Measurements from ENCODE around the gene KDM8.

Gene KDM8

GRCh38 chr16:27224271-27224737, 21.0 kb downstream of the KDM8 start:
- FAIRE-seq (no peak), DNase-seq (ENCODE audit: insufficient read length, low spot score) (no peak)

DNA sequence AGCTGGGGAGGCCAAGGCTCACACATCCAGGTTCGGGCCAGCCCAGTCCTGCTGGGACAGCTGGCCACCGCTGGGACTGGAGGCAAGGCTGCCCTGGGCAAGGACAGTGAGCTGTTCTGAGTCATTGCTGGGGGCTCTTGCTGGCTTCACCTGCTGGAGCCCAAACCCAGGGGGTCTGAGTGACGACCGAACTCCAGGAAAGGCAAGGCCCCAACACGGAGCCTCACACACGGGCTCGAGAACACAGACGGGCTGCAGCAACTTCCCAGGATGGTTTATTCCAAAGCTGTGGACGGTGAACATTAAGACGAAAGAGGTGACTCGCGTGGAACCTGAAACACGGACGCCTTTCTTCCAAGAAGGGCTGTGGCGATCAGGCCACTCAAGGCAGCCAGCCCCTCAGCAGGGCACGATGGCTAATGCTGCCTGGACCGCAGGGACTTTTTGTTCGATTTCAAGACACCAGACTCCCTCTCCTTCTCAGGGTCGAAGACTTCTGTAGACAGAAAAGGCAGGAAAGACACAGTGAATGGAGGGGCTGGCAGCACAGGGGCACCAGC, 21.5 kb downstream of the KDM8 start:
- no peak for TF ChIP-seq POLR2A (IDR thresholded peaks at IDR 0.05; ENCODE audit: low read depth, low read length)
- no peak for FAIRE-seq
- DNase-seq (ENCODE audit: insufficient read length, low spot score): no peak

More at GRCh38 chr16:27224271-27224737, 21.0 kb downstream of the KDM8 start:
- TF ChIP-seq POLR2A (IDR thresholded peaks at IDR 0.05; ENCODE audit: low read depth, low read length): no peak

GRCh38 chr16:27225536-27226360, 22.4 kb downstream of the KDM8 start:
- no peak for FAIRE-seq
- no peak for TF ChIP-seq POLR2A (IDR thresholded peaks at IDR 0.05; ENCODE audit: low read depth, low read length)
- no peak for DNase-seq (ENCODE audit: insufficient read length, low spot score)

GRCh38 chr16:27226476-27226875, 23.1 kb downstream of the KDM8 start:
- FAIRE-seq (no peak), DNase-seq (ENCODE audit: insufficient read length, low spot score) (no peak)
- no peak for TF ChIP-seq POLR2A (IDR thresholded peaks at IDR 0.05; ENCODE audit: low read depth, low read length)

DNA sequence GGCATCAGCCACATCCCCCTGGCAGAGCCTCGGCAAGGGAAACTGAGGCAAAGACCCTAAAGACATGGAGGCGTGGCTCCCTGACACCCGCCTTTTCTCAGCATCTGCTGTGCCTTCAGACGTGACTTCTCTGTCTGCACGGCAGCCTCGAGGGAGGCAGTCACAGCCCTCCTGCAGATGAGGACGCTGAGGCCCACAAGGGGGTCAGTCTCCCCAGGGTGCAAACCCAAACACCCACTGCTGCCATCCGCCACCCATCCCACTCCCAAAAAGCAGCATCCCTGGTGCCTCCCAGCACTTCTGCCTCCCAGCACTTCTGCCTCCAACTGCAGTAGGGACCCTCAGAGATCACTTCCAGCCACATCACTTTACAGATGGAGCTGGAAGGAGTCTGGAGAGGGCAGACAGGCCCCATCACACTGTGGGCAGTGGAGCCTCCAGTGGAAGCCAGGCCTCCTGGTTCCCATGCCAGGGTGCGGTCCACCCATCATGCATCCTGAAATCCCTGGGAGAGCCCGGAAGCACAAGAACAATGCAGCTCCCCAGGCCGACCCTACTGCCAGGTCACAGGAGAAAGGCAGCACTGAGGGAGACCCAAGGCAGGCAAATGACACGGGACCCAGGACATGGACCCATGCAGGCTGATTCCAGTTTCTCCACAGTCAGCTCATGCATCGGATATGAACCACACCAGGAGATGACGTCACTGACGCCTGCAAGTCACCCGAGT, 23.8 kb downstream of the KDM8 start:
- DNase-seq (ENCODE audit: insufficient read length, low spot score) (no peak), FAIRE-seq (no peak)
- TF ChIP-seq POLR2A (IDR thresholded peaks at IDR 0.05; ENCODE audit: low read depth, low read length): no peak

- DNase-seq (ENCODE audit: insufficient read length, low spot score): no peak
- TF ChIP-seq POLR2A (IDR thresholded peaks at IDR 0.05; ENCODE audit: low read depth, low read length): no peak
- no peak for FAIRE-seq
Observed at GRCh38 chr16:27228045-27228444, 24.7 kb downstream of the KDM8 start.

- no peak for DNase-seq (ENCODE audit: insufficient read length, low spot score)
- no peak for TF ChIP-seq POLR2A (IDR thresholded peaks at IDR 0.05; ENCODE audit: low read depth, low read length)
- FAIRE-seq: no peak
Observed at GRCh38 chr16:27228621-27229501, 25.5 kb downstream of the KDM8 start.

GRCh38 chr16:27229891-27230470, 26.7 kb downstream of the KDM8 start:
- no peak for FAIRE-seq
- no peak for DNase-seq (ENCODE audit: insufficient read length, low spot score)
- TF ChIP-seq POLR2A (IDR thresholded peaks at IDR 0.05; ENCODE audit: low read depth, low read length): no peak

DNA sequence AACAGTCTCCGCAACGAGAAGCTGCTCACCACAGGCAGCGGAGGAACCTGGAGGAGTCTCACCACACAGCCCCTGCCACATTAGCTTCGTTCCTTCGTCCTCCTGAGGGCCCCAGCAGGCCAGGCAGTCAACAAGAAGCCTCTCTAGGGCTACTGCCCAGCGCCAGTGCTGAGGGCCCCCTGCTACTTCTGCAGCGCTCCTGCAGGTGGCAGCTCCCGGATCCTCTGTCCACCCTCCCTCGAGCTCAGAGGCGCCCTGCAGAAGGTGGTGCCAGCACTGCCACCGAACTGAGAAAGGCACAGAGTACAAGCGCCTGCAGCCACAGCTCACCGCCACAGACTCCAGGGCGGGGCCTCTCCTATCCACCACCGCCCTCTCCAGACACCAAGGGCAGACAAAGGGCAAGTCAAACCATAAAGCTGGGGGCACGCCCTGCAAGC, 27.3 kb downstream of the KDM8 start:
- DNase-seq (ENCODE audit: insufficient read length, low spot score) (no peak), FAIRE-seq (no peak)
- TF ChIP-seq POLR2A (IDR thresholded peaks at IDR 0.05; ENCODE audit: low read depth, low read length): no peak

- no peak for FAIRE-seq
- DNase-seq (ENCODE audit: insufficient read length, low spot score): no peak
Observed at GRCh38 chr16:27231692-27232060, 28.4 kb downstream of the KDM8 start.

GRCh38 chr16:27232061-27232900, 29.0 kb downstream of the KDM8 start:
- no peak for FAIRE-seq
- DNase-seq (ENCODE audit: insufficient read length, low spot score): no peak
- TF ChIP-seq POLR2A (IDR thresholded peaks at IDR 0.05; ENCODE audit: low read depth, low read length): no peak

More at GRCh38 chr16:27231692-27232060, 28.4 kb downstream of the KDM8 start:
- no peak for TF ChIP-seq POLR2A (IDR thresholded peaks at IDR 0.05; ENCODE audit: low read depth, low read length)

- TF ChIP-seq POLR2A (IDR thresholded peaks at IDR 0.05; ENCODE audit: low read depth, low read length): no peak
- DNase-seq (ENCODE audit: insufficient read length, low spot score) (no peak), FAIRE-seq (no peak)
Observed at GRCh38 chr16:27232901-27233625, 29.7 kb downstream of the KDM8 start.

Data from H54 (cell line).